Measurements from ENCODE around the gene PRKACB.
"Not testable (repeated sequence)": the region's sequence is repeated elsewhere in the genome, so short reads cannot be mapped to it uniquely, and the experiment has no call there.

The PRKACB gene

DNA sequence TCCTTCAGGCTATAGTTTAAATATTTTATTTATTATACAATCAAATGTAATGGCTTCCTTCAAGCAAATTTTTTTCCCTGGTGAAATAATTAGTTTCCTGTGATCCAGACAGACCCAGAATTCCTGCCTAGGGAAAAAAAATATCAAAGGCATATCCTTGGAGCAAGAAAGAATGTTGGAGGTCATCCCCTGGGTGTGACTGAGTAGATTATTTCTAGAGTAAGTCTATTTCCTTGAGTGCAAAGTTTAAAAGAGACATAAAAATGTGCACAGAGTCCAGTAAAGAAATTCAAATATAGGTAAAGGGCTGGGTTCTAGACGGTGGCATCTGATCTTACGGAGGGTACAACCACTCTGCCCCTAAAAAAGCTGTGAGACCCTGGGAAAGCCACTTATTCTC is 125.2 kb downstream of the PRKACB start:
- DNase-seq (ENCODE audit: low spot score) = no peak

DNA sequence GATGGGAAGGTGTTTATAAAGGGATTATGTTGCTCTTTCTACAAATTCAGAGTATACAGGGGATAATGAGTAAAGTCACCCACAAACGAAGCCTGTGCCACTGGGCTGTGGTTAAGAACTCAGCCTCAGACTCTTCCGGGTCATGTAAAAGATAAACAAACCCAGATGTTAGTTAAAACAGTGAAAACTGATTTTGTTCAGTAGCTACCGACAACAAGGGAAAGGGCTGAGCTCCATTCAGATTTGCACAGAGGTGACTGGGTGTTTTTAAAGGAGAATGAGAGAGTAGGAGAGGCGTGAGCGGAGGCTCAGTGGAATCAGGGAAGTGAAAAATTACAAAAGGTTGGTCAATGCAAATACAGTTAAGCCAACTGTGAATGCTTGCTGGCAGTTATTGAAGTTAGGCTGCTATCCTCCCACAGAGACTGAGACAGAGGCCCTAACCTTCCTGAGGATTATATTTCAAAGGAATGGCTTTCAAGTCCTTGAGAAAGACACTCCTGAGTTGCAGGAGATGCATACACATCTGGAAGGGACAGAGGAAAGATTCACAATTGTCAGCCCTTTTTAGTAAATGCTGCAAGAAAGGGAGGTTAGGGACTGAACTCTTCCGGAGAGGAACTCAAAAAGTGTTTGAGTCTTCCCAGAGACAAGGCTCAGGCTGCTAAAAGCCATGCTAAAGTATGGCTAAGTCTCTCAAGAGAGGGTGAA is 127.5 kb downstream of the PRKACB start:
- no peak for DNase-seq (ENCODE audit: low spot score)

DNA sequence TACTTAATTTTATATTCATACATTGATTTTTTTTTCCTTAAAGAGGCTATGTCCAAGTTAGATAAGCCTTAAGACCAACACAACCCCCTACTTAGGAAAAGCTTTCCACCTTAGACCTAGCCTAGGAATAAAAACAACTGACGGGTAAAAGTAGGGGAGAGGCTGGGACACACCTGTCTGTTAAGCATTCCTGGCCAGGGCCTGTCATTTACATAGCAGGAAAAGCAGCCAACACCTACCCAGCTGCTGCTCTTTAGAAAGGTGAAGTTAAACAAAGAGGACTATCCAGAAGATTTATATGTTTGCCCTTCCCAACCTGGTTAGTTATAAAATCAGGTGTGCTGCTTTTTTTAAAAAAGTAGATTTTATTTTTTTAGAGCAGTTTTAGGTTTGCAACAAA is 128.3 kb downstream of the PRKACB start:
- no peak for DNase-seq (ENCODE audit: low spot score)

DNA sequence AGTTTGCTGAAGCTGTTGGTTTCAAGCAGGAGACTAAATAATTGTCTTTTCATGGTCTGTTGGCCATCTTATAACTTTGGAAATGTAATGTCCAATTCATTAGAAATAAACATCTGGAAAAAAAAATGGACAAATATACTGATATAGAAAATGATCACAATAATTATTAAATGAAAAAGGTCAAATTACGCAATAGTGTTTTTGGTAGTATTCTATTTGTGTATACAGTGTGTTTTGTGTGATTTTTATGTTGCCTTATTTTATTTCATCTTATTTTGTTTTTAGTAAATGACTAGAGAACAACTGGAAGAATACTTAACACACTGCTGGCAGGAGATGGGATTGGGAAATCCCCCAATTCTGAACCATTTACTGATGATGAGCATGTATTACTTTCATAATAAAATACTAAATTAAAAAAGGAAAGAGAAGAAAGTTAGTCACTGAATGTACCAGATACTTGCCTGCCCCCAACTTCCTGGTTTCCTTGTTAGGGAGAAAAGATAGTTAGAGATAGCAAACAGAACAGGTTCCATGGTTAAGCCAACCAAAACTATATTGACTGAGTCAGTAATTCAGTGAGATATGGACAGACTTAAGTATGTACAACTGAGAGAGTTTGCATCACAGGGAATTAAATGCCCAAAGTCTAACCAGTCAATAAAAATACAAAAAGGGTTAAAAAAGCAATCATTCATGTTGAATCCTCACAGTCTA is 133.4 kb downstream of the PRKACB start:
- no peak for DNase-seq (ENCODE audit: low spot score)

DNA sequence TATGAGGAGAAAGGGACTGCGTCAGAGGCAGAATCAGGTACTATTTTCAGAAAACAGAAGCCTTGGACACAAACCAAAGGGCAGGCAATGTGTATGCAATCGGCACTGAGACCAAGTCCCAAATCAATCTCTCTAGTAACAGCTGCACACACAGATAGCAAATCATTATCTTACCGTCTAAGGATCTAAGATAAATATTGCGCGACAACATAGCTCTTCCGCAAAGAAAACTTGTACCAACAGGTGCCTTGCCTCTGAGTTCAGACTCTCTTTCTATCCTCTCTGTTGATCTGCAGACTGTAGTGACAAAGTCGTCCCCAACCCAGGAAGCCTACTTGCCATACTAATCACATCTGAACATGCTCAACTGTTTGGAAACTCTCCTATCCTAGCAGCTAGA is 134.8 kb downstream of the PRKACB start:
- no peak for DNase-seq (ENCODE audit: low spot score)

DNA sequence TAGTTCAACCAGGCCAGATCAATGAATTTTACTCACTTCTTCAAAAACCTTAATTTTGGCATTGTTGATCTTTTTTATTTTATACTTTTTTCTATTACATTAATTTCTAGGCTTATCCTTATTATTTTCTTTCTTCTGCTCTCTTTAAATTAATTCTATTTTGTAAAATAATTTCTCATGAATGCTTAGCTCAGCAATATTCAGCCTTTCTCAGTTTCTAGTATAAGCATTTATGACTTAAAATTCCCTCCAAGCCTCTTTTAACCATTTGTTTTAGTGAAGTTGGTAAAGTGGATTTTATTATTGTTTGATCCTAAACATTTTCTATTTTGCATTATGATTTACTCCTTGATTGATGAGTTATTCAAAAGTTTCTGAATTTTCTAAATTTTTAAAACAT is 136.8 kb downstream of the PRKACB start:
- DNase-seq (ENCODE audit: low spot score) = no peak

DNA sequence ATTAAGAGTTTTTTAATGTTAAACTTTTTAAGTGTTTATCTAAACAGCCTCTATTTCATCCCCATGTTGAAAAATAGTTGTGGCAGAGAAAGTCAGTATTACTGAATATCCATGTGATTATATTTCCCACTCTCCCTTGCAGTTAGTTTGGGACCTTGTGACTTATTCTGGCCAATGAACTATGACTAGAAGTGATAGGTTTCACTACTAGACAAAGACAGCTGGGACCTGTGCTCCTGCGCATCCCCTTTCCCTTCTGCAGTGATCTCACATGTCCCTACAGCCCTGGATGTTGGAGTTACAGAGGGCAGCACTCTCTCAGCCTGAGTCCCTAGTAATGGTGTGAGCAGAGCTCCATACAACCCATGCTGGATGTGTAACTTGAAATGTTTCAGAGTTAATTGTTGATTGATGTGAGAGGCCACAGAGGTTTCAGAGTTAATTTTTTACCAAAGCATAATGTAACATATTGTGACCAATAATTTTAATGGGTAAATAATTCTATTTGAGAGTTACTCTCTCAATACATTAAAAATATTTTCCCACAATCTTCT is 138.8 kb downstream of the PRKACB start:
- DNase-seq (ENCODE audit: low spot score) = no peak

DNA sequence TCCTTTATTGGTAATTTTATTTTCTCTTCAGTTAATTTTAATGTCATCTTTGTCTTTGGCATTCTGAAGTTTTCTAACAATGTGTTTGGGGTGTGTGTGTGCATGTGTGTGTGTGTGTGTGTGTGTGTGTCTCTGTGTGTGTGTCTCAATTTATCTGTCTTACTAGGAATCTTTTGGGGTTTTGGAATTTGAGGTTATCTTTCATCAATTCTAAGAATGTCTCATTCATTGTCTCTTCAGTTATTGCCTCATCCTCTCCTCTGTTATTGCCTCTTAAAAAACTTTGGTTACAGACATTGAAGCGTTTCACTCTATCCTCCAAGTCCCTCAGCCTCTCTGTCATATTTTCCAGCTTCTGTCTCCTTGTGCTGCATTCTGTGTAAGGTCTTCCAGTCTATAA is 139.3 kb downstream of the PRKACB start:
- DNase-seq (ENCODE audit: low spot score) = no peak

DNA sequence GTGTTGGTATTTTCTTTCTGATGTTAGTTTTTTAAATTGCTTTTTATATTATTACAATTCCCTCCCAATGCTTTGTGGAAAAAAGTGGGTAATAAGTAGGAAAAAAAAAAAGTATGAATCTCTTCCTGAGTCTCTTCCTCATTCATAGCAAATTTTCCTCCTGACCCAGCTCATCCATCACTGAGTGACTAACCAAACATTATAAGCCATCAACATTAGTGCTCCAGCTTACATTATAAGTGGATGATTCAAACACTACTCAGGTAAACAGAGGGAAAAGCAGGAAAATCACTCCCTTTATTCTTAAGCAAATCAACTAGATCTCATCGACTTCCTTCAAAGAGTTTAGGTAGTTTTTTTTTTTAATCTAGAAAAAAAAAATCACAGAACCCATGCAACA is 142.0 kb downstream of the PRKACB start:
- DNase-seq (ENCODE audit: low spot score) = no peak

DNA sequence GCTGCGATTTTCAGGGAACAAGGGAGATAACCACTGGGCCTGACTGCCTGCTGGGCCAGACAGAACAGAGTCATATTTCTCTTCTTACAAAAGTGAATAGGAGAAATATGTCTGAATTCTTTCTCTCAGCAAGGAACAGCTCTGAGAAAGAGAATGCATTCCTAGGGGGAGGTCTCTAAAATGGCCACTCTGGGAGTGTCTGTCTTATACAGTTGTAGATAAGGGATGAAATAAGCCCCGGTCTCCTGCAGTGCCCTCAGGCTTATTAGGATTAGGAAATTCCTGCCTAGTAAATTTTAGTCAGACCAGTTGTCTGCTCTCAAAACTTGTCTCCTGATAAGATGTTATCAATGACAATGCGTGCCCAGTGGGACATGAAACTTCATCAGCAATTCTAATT is 143.3 kb downstream of the PRKACB start:
- DNase-seq (ENCODE audit: low spot score) = not testable (repeated sequence)

Data from activated CD4-positive, alpha-beta T cell treated with anti-CD3 and anti-CD28 coated beads, Interleukin-2, Interleukin-4, amounts not matched to agents 100 ng/mL and 50 ng/mL, durations not matched to agents 16 hours and 8 hours (primary cell).